NCI-H2081 treated with DMSO at 0.1 percent for 48 hours (cell line): ENCODE measurements around the gene SLC6A3.
A peak's percentile ranks its signal among the peaks of the same experiment; 100 is the strongest.

ENCODE experiments used
- DNase-seq: peaks from one replicate; lab custom pipeline; 2025; lab: John Stamatoyannopoulos, UW

SLC6A3 gene

GRCh38 chr5:1347571-1347970 is 97.7 kb downstream of the SLC6A3 start:
- no peak for DNase-seq

- no peak for DNase-seq
Measured at GRCh38 chr5:1346627-1347440, 98.4 kb downstream of the SLC6A3 start.

- no peak for DNase-seq
Measured at GRCh38 chr5:1345876-1346626, 99.2 kb downstream of the SLC6A3 start.

GRCh38 chr5:1344975-1345838 is 100.0 kb downstream of the SLC6A3 start, which contains the start of gene CLPTM1L:
Gene CLPTM1L, minus strand, starts transcription at chr5:1345099. Its CDS starts 258 bp downstream, at chr5:1344841.
- DNase-seq, result peak; percentile 57

GRCh38 chr5:1343931-1344901 is 101.0 kb downstream of the SLC6A3 start:
- DNase-seq, result no peak

- DNase-seq, result no peak
Measured at GRCh38 chr5:1343315-1343751, 101.9 kb downstream of the SLC6A3 start.
